DOHH2 (cell line): ENCODE measurements around the gene INPP4A.

ENCODE experiments used
- H3F3A ChIP-seq: fragments of 200-600 bp; sonication (generic), shearing (Covaris generic); 2 replicates; pipeline ENCODE4 v1.6.0; 2016; ENCODE audit warnings: antibody characterized with exemption, mild to moderate bottlenecking; ENCODE audit not compliant: control insufficient read depth, insufficient read depth
- H3K27ac ChIP-seq: fragments of 200-600 bp; sonication (generic); 2 replicates; pipeline ENCODE4 v1.5.1; 2014; ENCODE audit warnings: low read depth, mild to moderate bottlenecking, low read length, moderate library complexity
- H3K27me3 ChIP-seq: fragments of 200-600 bp; sonication (generic); 2 replicates; pipeline ENCODE4 v1.6.1; 2014; ENCODE audit warnings: mild to moderate bottlenecking, low read length, mixed read lengths; ENCODE audit not compliant: control insufficient read depth
- H3K36me3 ChIP-seq: fragments of 200-600 bp; sonication (generic); 2 replicates; pipeline ENCODE4 v1.6.1; 2014; ENCODE audit warnings: mild to moderate bottlenecking, low read length, moderate library complexity, mixed read lengths; ENCODE audit not compliant: control insufficient read depth
- H3K4me1 ChIP-seq: fragments of 200-600 bp; sonication (generic); 2 replicates; pipeline ENCODE4 v1.6.1; 2014; ENCODE audit warnings: mild to moderate bottlenecking, low read length, mixed read lengths; ENCODE audit not compliant: control insufficient read depth
- H3K4me2 ChIP-seq: fragments of 200-600 bp; sonication (generic); 2 replicates; pipeline ENCODE4 v1.6.0; 2014; ENCODE audit warnings: mild to moderate bottlenecking, low read length, moderate library complexity
- H3K4me3 ChIP-seq: fragments of 200-600 bp; sonication (generic); 2 replicates; pipeline ENCODE4 v1.5.1; 2014; ENCODE audit warnings: mild to moderate bottlenecking, low read length, mixed read lengths
- H3K79me2 ChIP-seq: fragments of 200-600 bp; sonication (generic); 2 replicates; pipeline ENCODE4 v1.6.1; 2014; ENCODE audit warnings: mild to moderate bottlenecking, low read length, mixed read lengths; ENCODE audit not compliant: control insufficient read depth
- H3K9me2 ChIP-seq: fragments of 200-600 bp; sonication (generic); replicated peaks from 2 replicates; pipeline ENCODE4 v1.6.1; 2014; ENCODE audit warnings: mild to moderate bottlenecking, low read length, mixed read lengths; ENCODE audit not compliant: control insufficient read depth
- H3K9me3 ChIP-seq: fragments of 200-600 bp; sonication (generic); 2 replicates; pipeline ENCODE4 v1.6.1; 2014; ENCODE audit warnings: antibody characterized with exemption, low read length, mixed read lengths; ENCODE audit not compliant: control insufficient read depth, insufficient read depth
- H4K20me1 ChIP-seq: fragments of 200-600 bp; sonication (generic); 2 replicates; pipeline ENCODE4 v1.6.0; 2014; ENCODE audit warnings: low read depth, mild to moderate bottlenecking, antibody characterized with exemption, low read length, moderate library complexity; ENCODE audit not compliant: control insufficient read depth, insufficient read depth
- CTCF ChIP-seq: fragments of 200-600 bp; sonication (generic); IDR thresholded peaks from one replicate; pipeline ENCODE4 v1.5.1; 2014; ENCODE audit warnings: antibody characterized with exemption, mild to moderate bottlenecking, low read depth, low read length; ENCODE audit not compliant: poor library complexity, severe bottlenecking
- EZH2phosphoT487 ChIP-seq: fragments of 200-600 bp; sonication (generic); IDR thresholded peaks from 2 replicates; pipeline ENCODE4 v1.6.1; 2017; ENCODE audit warnings: borderline replicate concordance, mild to moderate bottlenecking, antibody characterized with exemption, low read length, moderate library complexity, mixed read lengths

INPP4A gene

GRCh38 chr2:98472961-98473746, 28.5 kb downstream of the INPP4A start:
- no peaks in the 10 kb centered on the region; the same call in 1 of the 2 replicates for H3K4me1 ChIP-seq
- peaks cover 11% of the 10 kb centered on the region; the same call in 1 of the 2 replicates for H4K20me1 ChIP-seq
- TF ChIP-seq CTCF = no peak
- peaks cover 2% of the 10 kb centered on the region for H3K79me2 ChIP-seq
- H3K4me3 ChIP-seq = no peak overlapping the region
- H3K27me3 ChIP-seq = no peaks in the 10 kb centered on the region
- no peaks in the 10 kb centered on the region for H3K9me2 ChIP-seq
- H3K9me3 ChIP-seq = no peaks in the 10 kb centered on the region
- H3K27ac ChIP-seq = no peak overlapping the region
- H3F3A ChIP-seq = no peaks in the 10 kb centered on the region
- no peak overlapping the region for H3K4me2 ChIP-seq
- no peaks in the 10 kb centered on the region for H3K36me3 ChIP-seq

- H3K4me2 ChIP-seq = no peak overlapping the region
- H3K4me3 ChIP-seq = no peak overlapping the region
- no peaks in the 10 kb centered on the region for H3K27me3 ChIP-seq
- no peaks in the 10 kb centered on the region for H3K9me3 ChIP-seq
- no peaks in the 10 kb centered on the region for H3K36me3 ChIP-seq
- H4K20me1 ChIP-seq = peaks cover 13% of the 10 kb centered on the region
- H3K4me1 ChIP-seq = peaks cover 2% of the 10 kb centered on the region
- H3K9me2 ChIP-seq = no peaks in the 10 kb centered on the region
- no peaks in the 10 kb centered on the region for H3K79me2 ChIP-seq
- no peak overlapping the region for H3K27ac ChIP-seq
- no peak for TF ChIP-seq CTCF
- no peak for TF ChIP-seq EZH2phosphoT487
- no peaks in the 10 kb centered on the region for H3F3A ChIP-seq
These were observed 29.5 kb downstream of the INPP4A start for GRCh38 chr2:98473995-98474780.

GRCh38 chr2:98474979-98475632, 30.4 kb downstream of the INPP4A start:
- TF ChIP-seq CTCF = no peak
- TF ChIP-seq EZH2phosphoT487 = no peak
- peaks cover 19% of the 10 kb centered on the region for H4K20me1 ChIP-seq
- no peak overlapping the region for H3K27ac ChIP-seq
- no peaks in the 10 kb centered on the region for H3F3A ChIP-seq
- no peaks in the 10 kb centered on the region for H3K27me3 ChIP-seq
- H3K79me2 ChIP-seq = no peaks in the 10 kb centered on the region
- H3K4me3 ChIP-seq = no peak overlapping the region
- no peak overlapping the region for H3K4me2 ChIP-seq
- no peaks in the 10 kb centered on the region for H3K36me3 ChIP-seq
- no peaks in the 10 kb centered on the region for H3K9me3 ChIP-seq
- peaks cover 11% of the 10 kb centered on the region for H3K4me1 ChIP-seq
- no peaks in the 10 kb centered on the region for H3K9me2 ChIP-seq
